ENCODE data around the gene TYROBP. TPM values are rescaled to one million over a fixed set of nuclear protein-coding genes. Genes with fewer than 3 reads are reported as not detected.

The TYROBP gene
- total RNA-seq, 1 donor from 2014 or later = 31.5 TPM

DNA sequence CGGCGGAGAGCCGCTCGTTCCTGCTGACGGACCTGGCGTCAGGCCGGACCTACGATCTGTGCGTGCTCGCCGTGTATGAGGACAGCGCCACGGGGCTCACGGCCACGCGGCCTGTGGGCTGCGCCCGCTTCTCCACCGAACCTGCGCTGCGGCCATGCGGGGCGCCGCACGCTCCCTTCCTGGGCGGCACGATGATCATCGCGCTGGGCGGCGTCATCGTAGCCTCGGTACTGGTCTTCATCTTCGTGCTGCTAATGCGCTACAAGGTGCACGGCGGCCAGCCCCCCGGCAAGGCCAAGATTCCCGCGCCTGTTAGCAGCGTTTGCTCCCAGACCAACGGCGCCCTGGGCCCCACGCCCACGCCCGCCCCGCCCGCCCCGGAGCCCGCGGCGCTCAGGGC, 36.5 kb upstream of the TYROBP start:
- Histone ChIP-seq H3K27me3 (no peaks in the 10 kb centered on the region), H3K4me1 (no peaks in the 10 kb centered on the region), H3K36me3 (peaks cover 12 to 31% of the 10 kb centered on the region in 2 donors), H3K27ac (no peak overlapping the region), H3K4me3 (no peak overlapping the region), H3K9me3 (no peaks in the 10 kb centered on the region)
- intact Hi-C loops (cut with DNase I) = no loop called here
- DNase-seq (ENCODE audit: low spot score in 2 of 2) = no peak
- TF ChIP-seq, protein P1, sequence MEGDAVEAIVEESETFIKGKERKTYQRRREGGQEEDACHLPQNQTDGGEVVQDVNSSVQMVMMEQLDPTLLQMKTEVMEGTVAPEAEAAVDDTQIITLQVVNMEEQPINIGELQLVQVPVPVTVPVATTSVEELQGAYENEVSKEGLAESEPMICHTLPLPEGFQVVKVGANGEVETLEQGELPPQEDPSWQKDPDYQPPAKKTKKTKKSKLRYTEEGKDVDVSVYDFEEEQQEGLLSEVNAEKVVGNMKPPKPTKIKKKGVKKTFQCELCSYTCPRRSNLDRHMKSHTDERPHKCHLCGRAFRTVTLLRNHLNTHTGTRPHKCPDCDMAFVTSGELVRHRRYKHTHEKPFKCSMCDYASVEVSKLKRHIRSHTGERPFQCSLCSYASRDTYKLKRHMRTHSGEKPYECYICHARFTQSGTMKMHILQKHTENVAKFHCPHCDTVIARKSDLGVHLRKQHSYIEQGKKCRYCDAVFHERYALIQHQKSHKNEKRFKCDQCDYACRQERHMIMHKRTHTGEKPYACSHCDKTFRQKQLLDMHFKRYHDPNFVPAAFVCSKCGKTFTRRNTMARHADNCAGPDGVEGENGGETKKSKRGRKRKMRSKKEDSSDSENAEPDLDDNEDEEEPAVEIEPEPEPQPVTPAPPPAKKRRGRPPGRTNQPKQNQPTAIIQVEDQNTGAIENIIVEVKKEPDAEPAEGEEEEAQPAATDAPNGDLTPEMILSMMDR (IDR thresholded peaks at IDR 0.05) = no peak

DNA sequence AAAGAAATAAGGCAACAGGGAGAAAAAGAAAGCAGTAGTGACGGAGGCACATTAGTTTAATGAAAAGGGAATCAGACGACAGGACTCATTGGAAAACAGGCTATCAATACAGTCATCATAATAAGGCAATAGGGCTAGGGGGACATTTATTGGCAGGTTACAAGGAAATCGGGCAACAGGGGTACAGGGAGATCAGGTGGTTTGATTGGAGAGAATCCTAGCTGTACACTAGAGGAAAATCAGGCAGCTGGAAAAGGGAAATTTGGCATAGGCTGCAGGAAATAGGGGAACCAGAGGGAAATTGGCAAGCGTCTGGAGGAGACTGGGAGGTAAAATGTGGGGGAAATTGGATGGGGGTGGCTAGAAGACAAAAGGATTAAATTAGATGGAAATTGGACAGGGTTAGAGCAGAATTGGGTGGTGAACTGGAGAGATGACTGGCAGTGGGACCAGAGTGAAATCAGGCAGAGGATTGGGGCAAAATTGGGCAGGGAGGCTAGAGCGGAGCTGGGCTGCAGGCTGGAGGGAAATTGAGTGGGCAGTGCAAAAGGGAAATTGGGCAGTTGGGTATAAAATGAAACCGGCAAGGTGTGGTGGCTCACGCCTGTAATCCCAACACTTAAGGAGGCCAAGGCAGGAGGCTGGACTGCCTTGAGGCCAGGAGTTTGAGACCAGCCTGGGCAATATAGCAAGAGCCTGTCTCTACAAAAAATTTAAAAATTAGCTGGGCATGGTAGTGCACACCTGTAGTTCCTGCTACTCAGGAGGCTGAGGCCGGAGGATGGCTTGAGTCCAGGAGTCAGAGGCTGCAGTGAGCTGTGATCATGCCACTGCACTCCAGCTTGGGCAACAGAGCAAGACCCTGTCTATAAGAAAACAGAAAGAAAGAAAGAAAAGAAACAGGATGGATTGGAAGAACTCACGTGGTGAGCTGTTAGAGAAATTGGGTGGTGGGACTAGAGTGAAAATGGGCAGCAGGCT, 35.5 kb upstream of the TYROBP start:
- Histone ChIP-seq H3K36me3 (peaks cover 13 to 34% of the 10 kb centered on the region in 2 donors), H3K27me3 (no peaks in the 10 kb centered on the region), H3K4me1 (no peaks in the 10 kb centered on the region), H3K4me3 (no peak overlapping the region), H3K9me3 (no peaks in the 10 kb centered on the region), H3K27ac (no peak overlapping the region)
- intact Hi-C loops (cut with DNase I) = no loop called here
- TF ChIP-seq, protein P1 (IDR thresholded peaks at IDR 0.05) = no peak
- DNase-seq (ENCODE audit: low spot score in 2 of 2) = no peak

DNA sequence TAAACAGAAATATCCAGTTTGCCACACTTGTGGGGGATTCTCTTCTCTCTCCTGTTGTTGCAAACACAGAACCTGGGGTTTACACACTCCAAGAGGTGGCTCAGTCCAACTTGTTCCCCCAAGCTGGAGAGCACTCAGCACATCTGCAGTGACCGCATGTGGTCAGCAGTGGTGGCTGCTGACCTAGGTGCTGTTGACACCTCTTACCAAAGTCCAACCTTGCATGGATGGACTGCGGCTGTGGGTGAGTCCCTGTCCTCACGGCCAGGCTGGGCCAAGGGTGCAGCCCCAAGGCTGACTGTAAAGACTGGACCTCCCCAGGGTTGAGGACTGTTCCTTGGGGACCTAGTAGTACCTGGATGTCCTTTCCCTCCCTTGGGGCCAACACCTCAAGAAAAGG, 34.1 kb upstream of the TYROBP start:
- Histone ChIP-seq H3K27me3 (no peaks in the 10 kb centered on the region), H3K36me3 (peaks cover 13 to 34% of the 10 kb centered on the region in 2 donors), H3K27ac (no peak overlapping the region), H3K9me3 (no peaks in the 10 kb centered on the region), H3K4me1 (peaks cover 0 to 3% of the 10 kb centered on the region in 2 donors), H3K4me3 (no peak overlapping the region)
- no peak for DNase-seq (ENCODE audit: low spot score in 2 of 2)
- TF ChIP-seq, protein P1 (IDR thresholded peaks at IDR 0.05) = no peak
- intact Hi-C loops (cut with DNase I) = no loop called here

DNA sequence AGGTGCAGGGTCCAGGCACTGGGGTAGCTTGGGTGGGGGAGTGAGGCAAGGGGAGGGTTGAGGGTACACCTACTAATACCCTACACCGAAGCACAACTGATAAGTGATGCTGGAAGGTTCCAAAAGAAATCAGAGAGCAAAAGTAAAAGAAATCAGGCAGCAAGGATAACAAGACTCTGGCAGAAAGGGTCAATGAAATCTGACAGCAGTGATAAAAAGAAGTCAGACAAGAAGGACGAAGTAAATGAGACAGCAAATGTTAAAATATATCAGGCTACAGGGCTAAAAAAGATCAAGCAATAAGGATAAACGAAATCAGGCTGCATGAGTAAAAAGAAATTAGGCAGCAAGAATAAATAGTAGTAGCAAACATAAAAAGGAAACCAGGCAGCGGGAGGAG, 32.7 kb upstream of the TYROBP start:
- TF ChIP-seq, protein P1 (IDR thresholded peaks at IDR 0.05) = no peak
- Histone ChIP-seq H3K4me1 (peaks cover 2 to 3% of the 10 kb centered on the region in 2 donors), H3K27me3 (no peaks in the 10 kb centered on the region), H3K4me3 (no peak overlapping the region), H3K36me3 (peaks cover 13 to 34% of the 10 kb centered on the region in 2 donors), H3K9me3 (no peaks in the 10 kb centered on the region), H3K27ac (no peak overlapping the region)
- no peak for DNase-seq (ENCODE audit: low spot score in 2 of 2)
- intact Hi-C loops (cut with DNase I) = no loop called here

DNA sequence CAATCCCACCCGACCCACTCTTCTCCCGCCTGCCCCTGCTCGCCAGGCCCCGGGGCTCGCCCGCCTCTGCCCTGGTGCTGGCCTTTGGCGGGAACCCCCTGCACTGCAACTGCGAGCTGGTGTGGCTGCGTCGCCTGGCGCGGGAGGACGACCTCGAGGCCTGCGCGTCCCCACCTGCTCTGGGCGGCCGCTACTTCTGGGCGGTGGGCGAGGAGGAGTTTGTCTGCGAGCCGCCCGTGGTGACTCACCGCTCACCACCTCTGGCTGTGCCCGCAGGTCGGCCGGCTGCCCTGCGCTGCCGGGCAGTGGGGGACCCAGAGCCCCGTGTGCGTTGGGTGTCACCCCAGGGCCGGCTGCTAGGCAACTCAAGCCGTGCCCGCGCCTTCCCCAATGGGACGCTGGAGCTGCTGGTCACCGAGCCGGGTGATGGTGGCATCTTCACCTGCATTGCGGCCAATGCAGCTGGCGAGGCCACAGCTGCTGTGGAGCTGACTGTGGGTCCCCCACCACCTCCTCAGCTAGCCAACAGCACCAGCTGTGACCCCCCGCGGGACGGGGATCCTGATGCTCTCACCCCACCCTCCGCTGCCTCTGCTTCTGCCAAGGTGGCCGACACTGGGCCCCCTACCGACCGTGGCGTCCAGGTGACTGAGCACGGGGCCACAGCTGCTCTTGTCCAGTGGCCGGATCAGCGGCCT, 32.1 kb upstream of the TYROBP start:
- Histone ChIP-seq H3K4me1 (peaks cover 7 to 9% of the 10 kb centered on the region in 2 donors), H3K36me3 (peaks cover 13 to 34% of the 10 kb centered on the region in 2 donors), H3K27ac (no peak overlapping the region), H3K4me3 (no peak overlapping the region), H3K9me3 (no peaks in the 10 kb centered on the region), H3K27me3 (no peaks in the 10 kb centered on the region)
- intact Hi-C loops (cut with DNase I) = no loop called here
- no peak for DNase-seq (ENCODE audit: low spot score in 2 of 2)
- TF ChIP-seq, protein P1 (IDR thresholded peaks at IDR 0.05) = no peak
